H9 (cell line): Measurements from ENCODE around the gene UPF1. TPM values are rescaled to one million over a fixed set of nuclear protein-coding genes. Genes with fewer than 3 reads are reported as not detected.

Experiments
- DNase-seq: peaks from one replicate; pipeline ENCODE4 v3.0.0-alpha.2; 2017
- H2AFZ ChIP-seq: one replicate; pipeline ENCODE4 v1.6.1; 2013; ENCODE audit warnings: mild to moderate bottlenecking, low read length, control low read depth, moderate library complexity
- H2AK5ac ChIP-seq: 2 replicates; pipeline ENCODE4 v1.6.1; 2013; ENCODE audit warnings: low read length, control low read depth, mixed read lengths; ENCODE audit not compliant: insufficient read length
- H2BK120ac ChIP-seq: one replicate; pipeline ENCODE4 v1.6.1; 2013; ENCODE audit warnings: low read depth, mild to moderate bottlenecking, low read length, control low read depth, inconsistent platforms; ENCODE audit not compliant: poor library complexity, severe bottlenecking
- H2BK12ac ChIP-seq: 2 replicates; pipeline ENCODE4 v1.6.1; 2013; ENCODE audit warnings: low read length, control low read depth, mixed read lengths, low read depth; ENCODE audit not compliant: insufficient read length
- H2BK15ac ChIP-seq: 2 replicates; pipeline ENCODE4 v1.6.1; 2013; ENCODE audit warnings: low read depth, low read length, control low read depth
- H2BK20ac ChIP-seq: one replicate; pipeline ENCODE4 v1.6.1; 2013; ENCODE audit warnings: low read depth, mild to moderate bottlenecking, low read length, control low read depth, inconsistent platforms; ENCODE audit not compliant: poor library complexity, severe bottlenecking
- H2BK5ac ChIP-seq: 2 replicates; pipeline ENCODE4 v1.6.1; 2013; ENCODE audit warnings: low read length, control low read depth, mixed read lengths; ENCODE audit not compliant: insufficient read length
- H3K14ac ChIP-seq: 2 replicates; pipeline ENCODE4 v1.6.1; 2013; ENCODE audit warnings: low read length, control low read depth; ENCODE audit not compliant: insufficient read depth
- H3K18ac ChIP-seq: 2 replicates; pipeline ENCODE4 v1.6.1; 2013; ENCODE audit warnings: low read depth, mild to moderate bottlenecking, mixed read lengths, low read length, control low read depth; ENCODE audit not compliant: insufficient read length
- H3K23ac ChIP-seq: 2 replicates; pipeline ENCODE4 v1.6.1; 2013; ENCODE audit warnings: low read length, control low read depth, mixed read lengths, low read depth; ENCODE audit not compliant: insufficient read length
- H3K23me2 ChIP-seq: 2 replicates; pipeline ENCODE4 v1.6.1; 2013; ENCODE audit warnings: low read depth, mild to moderate bottlenecking, mixed read lengths, low read length, control low read depth; ENCODE audit not compliant: insufficient read length, poor library complexity, severe bottlenecking
- H3K27ac ChIP-seq: 2 replicates; pipeline ENCODE4 v1.5.1; 2013; ENCODE audit warnings: low read length, control low read depth, mixed read lengths, low read depth; ENCODE audit not compliant: insufficient read length
- H3K27me3 ChIP-seq: 2 replicates; pipeline ENCODE4 v1.6.1; 2013; ENCODE audit warnings: low read length, control low read depth, inconsistent platforms; ENCODE audit not compliant: insufficient read depth
- H3K4ac ChIP-seq: 2 replicates; pipeline ENCODE4 v1.6.1; 2013; ENCODE audit warnings: low read depth, mild to moderate bottlenecking, control low read depth, inconsistent platforms, low read length, moderate library complexity
- H3K4me1 ChIP-seq: 2 replicates; pipeline ENCODE4 v1.6.1; 2013; ENCODE audit warnings: low read length, control low read depth, inconsistent platforms; ENCODE audit not compliant: insufficient read depth
- H3K4me2 ChIP-seq: 2 replicates; pipeline ENCODE4 v1.6.1; 2013; ENCODE audit warnings: low read length, control low read depth, mixed read lengths; ENCODE audit not compliant: insufficient read length, insufficient read depth
- H3K56ac ChIP-seq: 2 replicates; pipeline ENCODE4 v1.6.1; 2013; ENCODE audit warnings: low read depth, mild to moderate bottlenecking, mixed read lengths, low read length, control low read depth; ENCODE audit not compliant: insufficient read length
- H3K79me1 ChIP-seq: 2 replicates; pipeline ENCODE4 v1.6.1; 2013; ENCODE audit warnings: low read depth, mild to moderate bottlenecking, moderate library complexity, low read length, control low read depth, inconsistent platforms; ENCODE audit not compliant: insufficient read depth, poor library complexity, severe bottlenecking
- H3K79me2 ChIP-seq: 2 replicates; pipeline ENCODE4 v1.6.1; 2013; ENCODE audit warnings: low read length, control low read depth, inconsistent platforms; ENCODE audit not compliant: insufficient read depth
- H3K9ac ChIP-seq: 2 replicates; pipeline ENCODE4 v1.6.1; 2013; ENCODE audit warnings: low read length, control low read depth, mixed read lengths; ENCODE audit not compliant: insufficient read length; ENCODE audit errors: extremely low read depth
- H3K9me3 ChIP-seq: one replicate; pipeline ENCODE4 v1.6.1; 2013; ENCODE audit warnings: low read depth, low read length, inconsistent platforms; ENCODE audit not compliant: control insufficient read depth
- H3T11ph ChIP-seq: one replicate; pipeline ENCODE4 v1.6.1; 2013; ENCODE audit warnings: mild to moderate bottlenecking, low read length, control low read depth, inconsistent platforms
- H4K20me1 ChIP-seq: one replicate; pipeline ENCODE4 v1.6.1; 2013; ENCODE audit not compliant: control insufficient read depth, insufficient read length, insufficient read depth
- H4K5ac ChIP-seq: 2 replicates; pipeline ENCODE4 v1.6.1; 2013; ENCODE audit warnings: low read depth, mild to moderate bottlenecking, mixed read lengths, low read length, control low read depth; ENCODE audit not compliant: insufficient read length
- H4K8ac ChIP-seq: replicated peaks from 2 replicates; pipeline ENCODE4 v1.6.1; 2013; ENCODE audit warnings: low read length, control low read depth, mixed read lengths, low read depth; ENCODE audit not compliant: insufficient read length
- H4K91ac ChIP-seq: 2 replicates; pipeline ENCODE4 v1.6.1; 2013; ENCODE audit warnings: low read depth, mild to moderate bottlenecking, moderate library complexity, mixed read lengths, low read length, control low read depth; ENCODE audit not compliant: insufficient read length
- H3K27ac Mint-ChIP-seq, 3 experiments: 2 replicates in 2 of 3; 3 replicates in 1 of 3; pipeline ENCODE4 v1.8.0; 2020 to 2021; ENCODE audit warnings: mixed read lengths in 3 of 3, mild to moderate bottlenecking in 1 of 3, moderate library complexity in 1 of 3
- H3K27me3 Mint-ChIP-seq: 2 replicates; pipeline ENCODE4 v1.8.0; 2021; ENCODE audit warnings: low read depth, mild to moderate bottlenecking, moderate library complexity, mixed read lengths
- H3K36me3 Mint-ChIP-seq, 3 experiments: 2 replicates in 2 of 3; 3 replicates in 1 of 3; pipeline ENCODE4 v1.8.0; 2020 to 2021; ENCODE audit warnings: low read depth in 3 of 3, mixed read lengths in 3 of 3; ENCODE audit not compliant: insufficient read depth in 1 of 3
- H3K4me1 Mint-ChIP-seq, 2 experiments: 2 replicates each; pipeline ENCODE4 v1.8.0; 2020; ENCODE audit warnings: mixed read lengths in 2 of 2
- H3K4me3 Mint-ChIP-seq, 2 experiments: 2 replicates in 1 of 2; 3 replicates in 1 of 2; pipeline ENCODE4 v1.8.0; 2020 to 2021; ENCODE audit warnings: mild to moderate bottlenecking in 2 of 2, mixed read lengths in 2 of 2, moderate library complexity in 1 of 2
- H3K9me3 Mint-ChIP-seq, 2 experiments: 2 replicates in 1 of 2; 3 replicates in 1 of 2; pipeline ENCODE4 v1.8.0; 2020; ENCODE audit warnings: mild to moderate bottlenecking in 2 of 2, mixed read lengths in 2 of 2, moderate library complexity in 1 of 2
- WGBS: extraction: QIAGEN DNeasy Blood & Tissue Kit; methylation state at CpG from one replicate; pipeline ENCODE4 v1.1.7; 2013; ENCODE audit warnings: missing lambda C conversion rate, low lambda C conversion rate, mixed read lengths; ENCODE audit not compliant: insufficient read length; ENCODE audit errors: extremely low coverage; 5-methylcytosine and 5-hydroxymethylcytosine counted together
- total RNA-seq: library from RNA; stranded (reverse); gene quantifications from 2 replicates; pipeline ENCODE4 v1.2.1, GENCODE V29; 2021
- TF ChIP-seq, protein P1 (sequence below): fragments of 200-600 bp; sonication (generic); conservative IDR thresholded peaks from 3 replicates; pipeline ENCODE4 v1.8.0; 2021; ENCODE audit warnings: antibody characterized with exemption, mild to moderate bottlenecking

UPF1 gene
- total RNA-seq, 1 experiment from 2014 or later: 85.4 TPM

DNA sequence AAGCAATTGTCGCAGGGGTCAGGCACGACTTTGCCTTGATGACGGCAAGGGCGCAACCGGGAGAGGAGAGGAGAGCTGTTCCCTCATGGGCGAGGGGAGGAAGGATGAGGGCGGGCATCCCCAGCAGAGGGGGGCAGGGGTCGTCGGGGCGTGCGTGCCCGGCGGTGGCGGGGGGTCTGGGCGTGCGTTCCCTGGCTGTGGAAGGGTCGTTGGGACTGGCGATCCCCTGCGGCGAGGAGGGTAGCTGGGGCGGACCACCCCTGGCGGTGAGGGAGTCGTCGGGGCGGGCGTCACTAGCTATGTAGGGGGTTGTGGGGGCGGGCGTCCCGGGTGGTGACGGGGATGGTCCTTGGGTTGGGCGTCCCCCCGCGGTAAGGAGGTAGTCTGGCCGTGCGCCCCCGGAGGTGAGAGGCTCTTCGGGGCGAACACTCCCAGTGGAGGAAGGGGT, 42.3 kb upstream of the UPF1 start:
- H2BK20ac ChIP-seq: no peak overlapping the region
- no peak overlapping the region; the same call in 1 of the 2 replicates for H3K14ac ChIP-seq
- no peak overlapping the region for H3K18ac ChIP-seq
- H4K8ac ChIP-seq: no peak overlapping the region
- H3K23me2 ChIP-seq: peaks cover 20% of the 10 kb centered on the region
- H3K79me2 ChIP-seq: no peaks in the 10 kb centered on the region
- DNase-seq: peak; percentile 30
- Mint-ChIP-seq H3K4me1 (peaks cover 19 to 39% of the 10 kb centered on the region in 2 experiments), H3K9me3 (peaks cover 0 to 14% of the 10 kb centered on the region in 2 experiments; a peak in 4 of 5 replicates), H3K4me3 (peak overlapping the region; percentile 51 to 85), H3K36me3 (no peaks in the 10 kb centered on the region; a peak in 2 of 7 replicates), H3K27me3 (peaks cover 100% of the 10 kb centered on the region), H3K27ac (no peak overlapping the region; a peak in 1 of 7 replicates)
- H3K27ac ChIP-seq: no peak overlapping the region
- H2BK12ac ChIP-seq: no peak overlapping the region
- H3T11ph ChIP-seq: no peak overlapping the region
- no peaks in the 10 kb centered on the region for H4K20me1 ChIP-seq
- no peaks in the 10 kb centered on the region for H3K9me3 ChIP-seq
- peaks cover 89% of the 10 kb centered on the region for H3K27me3 ChIP-seq
- no peak overlapping the region for H2BK5ac ChIP-seq
- no peak overlapping the region for H3K9ac ChIP-seq
- no peak overlapping the region for H2BK120ac ChIP-seq
- H3K23ac ChIP-seq: no peak overlapping the region
- H2AFZ ChIP-seq: no peak overlapping the region
- H3K79me1 ChIP-seq: no peaks in the 10 kb centered on the region
- no peak overlapping the region for H2AK5ac ChIP-seq
- TF ChIP-seq, protein P1, sequence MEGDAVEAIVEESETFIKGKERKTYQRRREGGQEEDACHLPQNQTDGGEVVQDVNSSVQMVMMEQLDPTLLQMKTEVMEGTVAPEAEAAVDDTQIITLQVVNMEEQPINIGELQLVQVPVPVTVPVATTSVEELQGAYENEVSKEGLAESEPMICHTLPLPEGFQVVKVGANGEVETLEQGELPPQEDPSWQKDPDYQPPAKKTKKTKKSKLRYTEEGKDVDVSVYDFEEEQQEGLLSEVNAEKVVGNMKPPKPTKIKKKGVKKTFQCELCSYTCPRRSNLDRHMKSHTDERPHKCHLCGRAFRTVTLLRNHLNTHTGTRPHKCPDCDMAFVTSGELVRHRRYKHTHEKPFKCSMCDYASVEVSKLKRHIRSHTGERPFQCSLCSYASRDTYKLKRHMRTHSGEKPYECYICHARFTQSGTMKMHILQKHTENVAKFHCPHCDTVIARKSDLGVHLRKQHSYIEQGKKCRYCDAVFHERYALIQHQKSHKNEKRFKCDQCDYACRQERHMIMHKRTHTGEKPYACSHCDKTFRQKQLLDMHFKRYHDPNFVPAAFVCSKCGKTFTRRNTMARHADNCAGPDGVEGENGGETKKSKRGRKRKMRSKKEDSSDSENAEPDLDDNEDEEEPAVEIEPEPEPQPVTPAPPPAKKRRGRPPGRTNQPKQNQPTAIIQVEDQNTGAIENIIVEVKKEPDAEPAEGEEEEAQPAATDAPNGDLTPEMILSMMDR: no peak
- H2BK15ac ChIP-seq: no peak overlapping the region
- H4K5ac ChIP-seq: no peak overlapping the region
- no peaks in the 10 kb centered on the region for H3K4me1 ChIP-seq
- H3K4me2 ChIP-seq: peak overlapping the region; percentile 80
- no CpG with 5 or more reads among the region's 38 CpGs for WGBS
- no peak overlapping the region for H3K4ac ChIP-seq
- no peak overlapping the region for H4K91ac ChIP-seq
- H3K56ac ChIP-seq: no peak overlapping the region
